Fibroblast of skin of back (primary cell): ENCODE measurements around the gene C20orf204.

Experiments used
- DNase-seq: peaks from one replicate; pipeline ENCODE4 v3.0.0-alpha.2; 2013

The C20orf204 gene

GRCh38 chr20:64072498-64073063, 36.6 kb downstream of the C20orf204 start:
- DNase-seq, result no peak

- no peak for DNase-seq
These were observed 37.6 kb downstream of the C20orf204 start for GRCh38 chr20:64073476-64074183.

- DNase-seq, result no peak
These were observed 38.3 kb downstream of the C20orf204 start for GRCh38 chr20:64074184-64074789.

GRCh38 chr20:64074963-64075362, 39.0 kb downstream of the C20orf204 start:
- no peak for DNase-seq

GRCh38 chr20:64075556-64075955, 39.6 kb downstream of the C20orf204 start:
- DNase-seq, result no peak

GRCh38 chr20:64076061-64076997, 40.3 kb downstream of the C20orf204 start:
- no peak for DNase-seq

GRCh38 chr20:64077094-64077493, 41.1 kb downstream of the C20orf204 start:
- DNase-seq, result no peak

- DNase-seq, result no peak
These were observed 41.5 kb downstream of the C20orf204 start for GRCh38 chr20:64077541-64077875.

- no peak for DNase-seq
These were observed 42.0 kb downstream of the C20orf204 start for GRCh38 chr20:64077876-64078551.

GRCh38 chr20:64078934-64079272, 42.9 kb downstream of the C20orf204 start:
- DNase-seq, result no peak

GRCh38 chr20:64079273-64080012, 43.5 kb downstream of the C20orf204 start, which contains the start of gene RGS19:
TSS of gene RGS19 (minus strand) at chr20:64079518. CDS start at chr20:64076886, 2,632 bp downstream.
- DNase-seq, result peak; percentile 76

GRCh38 chr20:64080013-64080812, 44.2 kb downstream of the C20orf204 start, which contains the start of gene OPRL1:
TSS of gene OPRL1 (plus strand) at chr20:64080082. CDS start at chr20:64092721, 12,639 bp downstream.
- DNase-seq, result no peak

- no peak for DNase-seq
These were observed 45.0 kb downstream of the C20orf204 start for GRCh38 chr20:64080813-64081623.

- DNase-seq, result no peak
These were observed 45.6 kb downstream of the C20orf204 start for GRCh38 chr20:64081624-64081964.

GRCh38 chr20:64082126-64082731, 46.2 kb downstream of the C20orf204 start:
- no peak for DNase-seq

GRCh38 chr20:64082820-64083377, 46.9 kb downstream of the C20orf204 start:
- DNase-seq, result no peak

- DNase-seq, result peak; percentile 73
These were observed 47.4 kb downstream of the C20orf204 start for GRCh38 chr20:64083378-64083803.

- no peak for DNase-seq
These were observed 48.1 kb downstream of the C20orf204 start, which contains the start of gene LKAAEAR1 for GRCh38 chr20:64083804-64084684. TSS of gene LKAAEAR1 (minus strand) at chr20:64084398. CDS start at chr20:64084219, 179 bp downstream.
